HL-60 (cell line): ENCODE measurements around the gene RCC1.

Source experiments
- GABPA ChIP-seq: IDR thresholded peaks from 2 replicates; pipeline ENCODE4 v1.6.1; 2012; ENCODE audit warnings: low read depth
- TF ChIP-seq, protein P1 (sequence below): IDR thresholded peaks from one replicate; pipeline ENCODE4 v1.5.1; 2011; ENCODE audit warnings: low read length, control low read depth, inconsistent platforms; ENCODE audit not compliant: insufficient read depth

DNA sequence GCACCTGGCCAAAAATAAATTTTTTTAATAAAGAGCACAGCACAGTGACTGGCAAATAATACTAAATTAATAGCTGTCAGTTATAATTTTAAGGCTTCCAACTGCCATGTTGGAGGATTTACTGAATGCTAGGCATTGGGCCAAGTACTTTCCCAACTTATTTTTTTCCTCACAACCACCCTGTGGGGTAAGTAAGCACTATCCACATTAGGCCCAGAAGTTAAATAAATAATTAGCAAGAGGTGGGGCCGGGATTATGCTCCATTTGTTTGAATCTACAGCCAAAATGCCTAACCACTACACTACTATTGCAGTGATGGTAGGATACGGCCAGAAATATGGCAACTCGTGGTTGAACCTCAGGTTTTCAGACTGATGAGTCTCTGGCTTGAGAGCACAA is 42.5 kb downstream of the RCC1 start:
- TF ChIP-seq, protein P1, sequence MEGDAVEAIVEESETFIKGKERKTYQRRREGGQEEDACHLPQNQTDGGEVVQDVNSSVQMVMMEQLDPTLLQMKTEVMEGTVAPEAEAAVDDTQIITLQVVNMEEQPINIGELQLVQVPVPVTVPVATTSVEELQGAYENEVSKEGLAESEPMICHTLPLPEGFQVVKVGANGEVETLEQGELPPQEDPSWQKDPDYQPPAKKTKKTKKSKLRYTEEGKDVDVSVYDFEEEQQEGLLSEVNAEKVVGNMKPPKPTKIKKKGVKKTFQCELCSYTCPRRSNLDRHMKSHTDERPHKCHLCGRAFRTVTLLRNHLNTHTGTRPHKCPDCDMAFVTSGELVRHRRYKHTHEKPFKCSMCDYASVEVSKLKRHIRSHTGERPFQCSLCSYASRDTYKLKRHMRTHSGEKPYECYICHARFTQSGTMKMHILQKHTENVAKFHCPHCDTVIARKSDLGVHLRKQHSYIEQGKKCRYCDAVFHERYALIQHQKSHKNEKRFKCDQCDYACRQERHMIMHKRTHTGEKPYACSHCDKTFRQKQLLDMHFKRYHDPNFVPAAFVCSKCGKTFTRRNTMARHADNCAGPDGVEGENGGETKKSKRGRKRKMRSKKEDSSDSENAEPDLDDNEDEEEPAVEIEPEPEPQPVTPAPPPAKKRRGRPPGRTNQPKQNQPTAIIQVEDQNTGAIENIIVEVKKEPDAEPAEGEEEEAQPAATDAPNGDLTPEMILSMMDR, result no peak
- no peak for TF ChIP-seq GABPA
